CD4-positive, alpha-beta T cell treated with Interleukin-17A for 1 hour (primary cell): ENCODE data around the gene SLC49A3.
"Not testable (repeated sequence)": the region's sequence is repeated elsewhere in the genome, so short reads cannot be mapped to it uniquely, and the experiment has no call there.

ENCODE experiments used
- DNase-seq: peaks from one replicate; pipeline ENCODE4 v3.0.0-alpha.2; 2020

SLC49A3 gene

DNA sequence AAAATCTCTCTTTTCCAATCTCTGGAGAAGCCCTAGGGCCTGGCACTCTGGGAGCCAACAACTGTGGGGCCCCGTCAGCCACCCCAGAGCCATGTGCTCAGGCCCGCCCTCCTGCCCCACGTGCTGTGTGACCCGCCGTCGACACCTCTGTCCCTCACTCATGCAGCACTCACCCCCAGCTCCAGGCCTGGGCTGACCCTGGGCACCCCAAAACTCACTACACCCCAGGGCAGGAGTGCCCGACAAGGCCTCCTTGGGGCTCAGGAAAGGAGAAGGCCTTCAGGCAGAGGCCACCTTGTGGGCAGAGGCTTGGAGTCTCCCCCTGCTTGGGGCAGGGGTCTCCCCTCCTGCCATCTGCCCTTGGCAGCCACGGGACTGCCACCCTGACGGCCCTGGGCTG is 8.9 kb downstream of the SLC49A3 start:
- DNase-seq = no peak

- no peak for DNase-seq
These were observed 9.3 kb downstream of the SLC49A3 start for GRCh38 chr4:679629-680028.

GRCh38 chr4:679104-679481 is 9.9 kb downstream of the SLC49A3 start:
- no peak for DNase-seq

DNA sequence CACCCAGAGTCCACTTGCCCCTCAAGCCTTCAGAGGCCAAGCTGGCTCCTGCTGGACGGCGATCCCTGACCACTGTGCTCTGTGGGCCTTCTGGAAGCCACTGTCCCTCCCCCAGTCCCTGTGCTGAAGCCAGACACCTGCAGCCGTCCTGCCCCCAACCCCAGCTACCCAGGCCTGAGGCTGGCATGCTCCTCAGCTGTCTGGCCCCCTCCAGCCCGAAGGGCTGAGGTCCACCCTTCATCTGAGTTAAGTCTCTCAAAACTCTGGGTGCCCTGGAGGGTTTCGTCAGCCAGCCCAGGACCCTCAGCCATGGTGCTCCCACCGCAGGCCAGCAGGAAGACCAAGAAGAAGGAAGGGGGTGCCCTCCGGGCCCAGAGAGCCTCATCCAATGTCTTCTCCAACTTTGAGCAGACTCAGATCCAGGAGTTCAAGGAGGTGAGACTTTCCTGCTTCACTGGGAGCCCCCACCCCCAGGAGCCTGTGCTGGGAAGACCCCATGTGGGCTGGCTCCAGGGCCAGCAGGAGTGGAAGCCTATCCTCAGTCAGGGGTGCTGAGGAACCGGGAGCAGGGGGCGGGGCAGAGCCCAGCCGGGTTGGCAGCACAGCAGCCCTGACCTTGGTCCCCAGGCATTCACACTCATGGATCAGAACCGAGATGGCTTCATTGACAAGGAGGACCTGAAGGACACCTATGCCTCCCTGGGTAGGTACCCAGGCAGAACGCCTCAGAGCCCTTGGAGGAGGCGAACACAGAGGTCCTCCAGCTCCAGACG is 10.4 kb downstream of the SLC49A3 start:
- no peak for DNase-seq

GRCh38 chr4:677431-678293 is 11.3 kb downstream of the SLC49A3 start:
- DNase-seq = peak; percentile 40

DNA sequence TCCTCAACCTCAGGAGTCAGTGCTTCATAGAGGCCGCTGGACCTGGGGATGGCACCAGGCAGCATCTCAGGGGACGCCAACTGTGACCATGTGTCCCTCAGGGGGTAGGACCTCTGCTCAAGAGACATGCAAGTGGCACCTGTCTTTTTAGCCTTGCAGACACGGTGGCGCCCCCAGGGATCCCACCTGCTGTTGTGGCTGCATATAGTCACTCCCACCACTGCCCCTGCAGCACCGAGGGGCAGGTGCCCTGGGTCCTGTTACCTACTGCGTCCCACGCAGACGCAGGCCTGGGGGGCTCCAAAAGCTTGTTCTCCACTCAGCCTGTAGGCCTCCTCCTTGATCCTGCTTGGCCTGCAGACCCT is 12.1 kb downstream of the SLC49A3 start:
- DNase-seq = no peak

DNA sequence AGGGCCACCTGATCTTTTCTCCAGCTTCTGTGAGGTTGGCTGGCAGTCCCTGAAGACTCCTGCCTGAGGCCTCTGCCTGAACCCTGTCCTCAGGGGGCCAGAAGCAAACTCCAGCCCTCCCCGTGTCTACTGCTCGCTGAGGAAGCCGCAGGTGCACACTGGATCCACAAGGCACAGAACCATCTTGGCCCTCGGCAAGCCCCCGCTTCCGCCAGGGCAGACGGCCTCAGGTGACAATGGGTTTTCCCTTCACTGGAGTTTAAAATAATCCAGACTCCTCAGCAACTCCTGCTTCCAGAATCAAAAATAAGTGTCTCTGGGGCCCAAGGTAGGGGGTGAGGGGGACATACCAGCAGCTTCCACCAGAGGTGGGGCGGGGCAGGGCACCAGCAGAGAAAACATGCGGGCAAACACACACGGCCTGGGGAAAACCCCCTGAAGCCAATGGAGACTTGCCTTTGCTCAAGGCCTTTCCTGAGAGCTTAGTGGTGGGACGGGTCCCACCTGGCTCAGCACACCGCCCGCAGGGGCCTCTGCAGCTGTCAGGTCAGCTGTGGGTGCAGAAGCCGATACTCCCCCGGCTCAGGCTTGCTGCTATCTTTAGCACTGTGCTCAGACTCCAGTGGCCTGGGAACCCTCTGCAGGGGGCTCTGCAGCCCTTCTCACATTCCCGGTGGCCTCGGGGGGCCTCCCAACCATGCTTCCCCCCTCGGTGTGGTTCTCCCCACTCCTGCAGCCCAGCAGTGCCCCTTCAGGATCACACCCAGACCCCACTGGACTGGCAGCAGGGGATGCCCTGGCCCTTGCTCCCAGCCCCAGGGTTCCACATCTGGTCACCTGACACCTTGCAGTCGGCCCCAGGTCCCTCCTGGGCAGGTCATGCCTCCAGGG is 12.7 kb downstream of the SLC49A3 start:
- peak; percentile 9 for DNase-seq

- DNase-seq = no peak
These were observed 13.7 kb downstream of the SLC49A3 start for GRCh38 chr4:675036-675882.

- peak; percentile 97 for DNase-seq
These were observed 14.5 kb downstream of the SLC49A3 start, which contains the start of the genes ATP5ME and MYL5 for GRCh38 chr4:674172-675035. Gene ATP5ME, minus strand, starts transcription at chr4:674276. Its CDS starts 29 bp downstream, at chr4:674247. Gene MYL5, plus strand, starts transcription at chr4:674542. Its CDS starts 3,485 bp downstream, at chr4:678027.

- DNase-seq = no peak
These were observed 15.4 kb downstream of the SLC49A3 start for GRCh38 chr4:673349-674091.

DNA sequence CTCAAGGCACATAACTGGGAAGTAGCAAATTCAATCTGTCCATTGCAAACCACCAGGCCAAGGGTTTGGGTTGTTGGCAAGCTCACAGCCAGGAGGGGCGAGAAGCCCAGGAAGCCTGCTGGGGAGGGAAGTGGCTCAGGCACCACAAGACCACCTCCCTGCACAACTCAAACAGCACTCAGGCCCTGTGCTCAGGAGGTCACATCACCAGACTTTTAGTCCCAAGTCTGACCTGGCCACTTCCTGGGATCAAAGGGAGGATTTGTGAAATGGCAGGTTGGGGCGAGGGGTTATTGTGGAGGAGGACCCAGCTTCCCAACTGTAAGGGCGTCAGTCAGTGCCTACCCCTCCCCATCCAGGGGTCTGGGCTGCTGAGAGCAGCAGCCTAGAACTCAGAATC is 17.2 kb downstream of the SLC49A3 start:
- DNase-seq = no peak

GRCh38 chr4:669806-670559 is 19.0 kb downstream of the SLC49A3 start:
- not testable (repeated sequence) for DNase-seq

DNA sequence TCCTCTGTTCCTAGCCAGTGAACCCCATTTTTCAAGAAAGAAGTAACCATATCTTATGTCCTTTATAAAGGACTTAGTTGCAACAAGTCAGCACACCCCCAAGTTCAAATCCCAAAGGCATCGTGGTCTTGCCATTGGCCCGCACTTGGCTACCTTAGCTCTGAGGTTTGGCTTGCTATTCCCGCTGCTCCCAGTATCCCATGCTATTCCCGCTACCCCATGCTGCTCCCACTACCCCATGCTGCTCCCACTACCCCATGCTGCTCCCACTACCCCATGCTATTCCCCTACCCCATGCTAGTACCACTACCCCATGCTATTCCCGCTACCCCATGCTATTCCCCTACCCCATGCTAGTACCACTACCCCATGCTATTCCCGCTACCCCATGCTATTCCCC is 20.7 kb downstream of the SLC49A3 start:
- not testable (repeated sequence) for DNase-seq

DNA sequence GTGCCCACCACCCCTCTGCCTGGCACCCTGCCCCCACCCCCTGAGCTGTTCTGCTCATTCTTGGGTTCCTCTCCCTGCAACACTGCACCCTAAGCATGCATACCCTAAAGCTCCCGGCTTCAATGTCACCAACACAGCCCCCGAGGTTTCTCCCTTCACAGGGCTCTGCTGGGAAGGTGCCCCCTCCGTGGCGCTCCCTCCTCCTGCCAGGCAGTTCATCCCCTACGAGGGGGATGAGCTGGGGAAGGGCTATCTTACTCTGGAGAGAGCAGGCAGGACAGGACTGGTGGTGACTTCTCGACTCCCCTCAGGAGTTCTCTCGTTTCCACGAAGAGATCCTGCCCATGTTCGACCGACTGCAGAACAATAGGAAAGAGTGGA is 21.4 kb downstream of the SLC49A3 start:
- DNase-seq = no peak

DNA sequence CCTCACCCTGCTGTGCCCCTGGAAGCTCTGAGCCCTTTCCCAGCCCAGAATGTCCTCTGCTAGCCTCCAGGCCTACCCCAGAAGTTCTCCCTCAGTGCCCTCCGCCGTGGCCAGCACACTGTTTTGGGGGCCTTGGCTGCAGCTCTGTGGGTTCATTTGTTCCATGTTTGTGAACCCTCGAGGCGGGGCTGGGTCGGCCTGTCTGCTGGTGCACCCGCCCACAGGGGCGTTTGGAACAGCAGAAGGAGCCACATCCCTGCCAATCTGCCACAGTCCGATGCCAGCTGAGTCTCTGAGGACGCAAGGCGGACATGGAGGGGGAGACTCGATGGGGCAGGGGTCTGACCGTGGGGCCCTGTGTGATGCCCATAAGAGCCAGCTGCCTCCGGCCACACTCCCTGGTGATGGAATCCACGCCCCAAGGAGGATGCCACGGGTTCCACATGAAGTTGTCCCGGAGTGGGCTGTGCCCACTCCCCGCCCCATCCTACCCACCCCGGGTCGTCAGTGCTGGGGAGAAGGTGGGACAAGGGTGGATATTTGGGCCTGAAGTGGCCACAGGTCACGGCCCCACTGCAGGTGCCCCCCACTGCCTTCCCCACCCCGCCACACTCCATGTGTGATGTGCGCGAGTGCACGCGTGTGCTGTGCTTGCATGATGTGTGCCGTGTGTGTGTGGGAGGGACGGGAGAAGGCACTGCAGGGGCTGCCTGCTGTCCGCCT is 22.0 kb downstream of the SLC49A3 start:
- no peak for DNase-seq

- DNase-seq = no peak
These were observed 22.5 kb downstream of the SLC49A3 start for GRCh38 chr4:666436-666810.

DNA sequence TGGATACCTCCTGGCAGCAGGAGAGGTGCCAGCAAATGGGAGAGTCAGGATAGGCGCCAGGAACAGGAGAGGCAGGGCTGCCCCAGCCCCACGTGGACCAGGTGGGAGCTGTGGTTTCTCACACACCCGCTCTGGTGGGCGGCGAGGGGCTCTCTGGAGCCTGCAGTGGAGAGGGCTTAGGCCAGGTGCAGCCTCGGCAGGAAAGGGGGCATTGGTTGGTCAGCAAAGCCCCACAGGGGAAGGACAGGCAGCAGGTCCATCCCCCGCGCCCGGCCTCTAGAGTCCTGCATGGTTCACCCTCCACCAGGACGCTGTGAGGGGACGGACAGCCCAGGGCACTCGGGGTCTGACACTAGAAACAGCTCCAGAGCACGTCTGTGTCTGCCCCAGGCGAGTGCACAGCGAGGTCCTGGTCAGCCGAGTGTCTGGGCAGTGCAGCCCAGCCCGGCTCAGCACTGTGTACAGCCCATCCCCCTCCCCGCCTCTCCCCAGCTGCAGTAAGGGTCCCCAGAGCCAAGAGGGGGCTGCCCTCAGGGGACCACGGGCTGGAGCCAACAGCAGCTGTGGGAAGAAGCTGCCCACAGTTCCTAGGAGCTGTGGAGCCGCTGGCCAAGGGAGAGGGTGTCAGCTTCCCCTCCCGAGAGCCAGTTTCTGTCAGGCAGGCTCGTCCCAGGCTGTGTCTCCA is 23.1 kb downstream of the SLC49A3 start:
- DNase-seq = no peak

DNA sequence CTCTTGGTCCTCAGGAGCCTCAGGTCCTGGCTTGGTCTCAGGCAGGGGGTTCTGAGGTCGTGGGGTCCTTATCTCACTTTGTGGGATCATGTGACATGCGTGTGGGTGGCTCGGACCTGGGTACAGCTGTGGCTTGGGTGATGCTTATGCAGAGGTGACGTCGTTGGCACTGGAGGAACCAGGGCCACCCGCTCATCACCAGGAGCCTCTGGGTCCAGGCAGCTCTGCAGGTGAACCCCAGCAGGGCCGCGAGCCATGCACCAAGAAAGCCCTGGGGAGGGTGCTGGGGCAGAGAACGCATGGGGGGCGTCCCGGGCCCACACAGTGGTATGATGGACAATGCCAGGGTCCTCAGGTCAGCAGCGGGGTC is 23.6 kb downstream of the SLC49A3 start:
- DNase-seq = no peak
